A549 (cell line): ENCODE results near the gene IRGQ. TPM values are rescaled to one million over a fixed set of nuclear protein-coding genes. Genes with fewer than 3 reads are reported as not detected.

Experiments used
- ATAC-seq, 2 experiments: fragments of 200-7000 bp in 1 of 2; fragments of >200 bp in 1 of 2; cut with Nextera tagmentation in 1 of 2; cut with Tn5 transposase in 1 of 2; 3 replicates each; pipeline versions ENCODE4 v1.8.0 to v1.9.1; 2018 to 2020; ENCODE audit warnings: mild to moderate bottlenecking in 1 of 2, moderate library complexity in 1 of 2
- CTCF ChIA-PET: fragments of 300-600 bp; sonication (Branson Sonifier 250); formaldehyde crosslinking; extraction: SDS; loops from one replicate; lab custom pipeline; 2021; ENCODE audit warnings: antibody characterized with exemption, inconsistent platforms; lab: Yijun Ruan, JAX
- POLR2A ChIA-PET: fragments of 350-600 bp; formaldehyde crosslinking; extraction: SDS; loops from one replicate; lab custom pipeline; 2021; ENCODE audit warnings: antibody characterized with exemption, inconsistent platforms; lab: Yijun Ruan, JAX
- DNase-seq, 2 experiments: peaks; one replicate each; pipeline versions ENCODE4 v3.0.0 to v3.0.0-alpha.2; 2011 to 2016; ENCODE audit warnings: low read depth in 1 of 2, low spot score in 1 of 2
- FAIRE-seq: peaks from 2 replicates; lab custom pipeline; 2011; peaks lifted over from hg19 to GRCh38; lab: Jason Lieb, UNC
- H3K27ac ChIP-seq, 2 experiments: fragments of >200 bp; sonication (Bioruptor Twin); formaldehyde crosslinking; 3 replicates each; pipeline ENCODE4 v1.5.1; 2016 to 2017
- H3K4me1 ChIP-seq: fragments of >200 bp; sonication (Bioruptor Twin); formaldehyde crosslinking; 3 replicates; pipeline ENCODE4 v1.6.1; 2016
- H3K4me2 ChIP-seq: fragments of >200 bp; sonication (Bioruptor Twin); formaldehyde crosslinking; 3 replicates; pipeline ENCODE4 v1.6.1; 2016
- H3K4me3 ChIP-seq: fragments of >200 bp; sonication (Bioruptor Twin); formaldehyde crosslinking; 3 replicates; pipeline ENCODE4 v1.5.1; 2016
- H3K9me3 ChIP-seq: fragments of >200 bp; sonication (Bioruptor Twin); formaldehyde crosslinking; 3 replicates; pipeline ENCODE4 v1.6.1; 2016
- CEBPB ChIP-seq, 2 experiments: fragments of >200 bp in 1 of 2; sonication (Bioruptor Twin) in 1 of 2; formaldehyde crosslinking in 1 of 2; IDR thresholded peaks; 2 replicates each; pipeline ENCODE4 v1.6.1; 2012 to 2016
- CHD2 ChIP-seq: fragments of 150-350 bp; IDR thresholded peaks from 2 replicates; pipeline ENCODE4 v1.6.1; 2014; ENCODE audit warnings: low read length; ENCODE audit not compliant: partially characterized antibody
- E2F6 ChIP-seq: IDR thresholded peaks from 2 replicates; pipeline ENCODE4 v1.6.1; 2012; ENCODE audit warnings: low read depth, borderline replicate concordance
- EP300 ChIP-seq, 2 experiments: fragments of >200 bp; sonication (Bioruptor Twin); formaldehyde crosslinking; IDR thresholded peaks; 2 replicates in 1 of 2; 3 replicates in 1 of 2; pipeline ENCODE4 v1.6.1; 2016 to 2017
- ESRRA ChIP-seq: fragments of 150-350 bp; IDR thresholded peaks from 2 replicates; pipeline ENCODE4 v1.6.1; 2014; ENCODE audit warnings: mild to moderate bottlenecking, low read length, borderline replicate concordance
- GATA3 ChIP-seq: IDR thresholded peaks from 2 replicates; pipeline ENCODE4 v1.6.1; 2012; ENCODE audit warnings: borderline replicate concordance
- HDAC2 ChIP-seq: fragments of 200-600 bp; sonication (generic); IDR thresholded peaks from 2 replicates; pipeline ENCODE4 v1.6.1; 2016
- HES2 ChIP-seq: fragments of >200 bp; sonication (Bioruptor Twin); formaldehyde crosslinking; IDR thresholded peaks from 2 replicates; pipeline ENCODE4 v1.6.1; 2016
- HMGXB4 ChIP-seq: fragments of 250-450 bp; sonication (Bioruptor Pico); IDR thresholded peaks from 2 replicates; pipeline ENCODE4 v1.5.0; 2021; ENCODE audit warnings: mild to moderate bottlenecking, moderate library complexity, borderline replicate concordance
- HOXA7 ChIP-seq: fragments of 250-450 bp; sonication (Bioruptor Pico); IDR thresholded peaks from 2 replicates; pipeline ENCODE4 v1.5.0; 2020; ENCODE audit warnings: mild to moderate bottlenecking, moderate library complexity
- HOXB5 ChIP-seq: fragments of 250-450 bp; sonication (Bioruptor Pico); IDR thresholded peaks from 2 replicates; pipeline ENCODE4 v1.5.0; 2020; ENCODE audit warnings: mild to moderate bottlenecking, moderate library complexity
- JUN ChIP-seq, 2 experiments: fragments of >200 bp; sonication (Bioruptor Twin); formaldehyde crosslinking; IDR thresholded peaks; 2 replicates in 1 of 2; 3 replicates in 1 of 2; pipeline ENCODE4 v1.6.1; 2016 to 2017
- KDM1A ChIP-seq: fragments of 200-600 bp; sonication (generic); IDR thresholded peaks from 2 replicates; pipeline ENCODE4 v1.6.1; 2016; ENCODE audit warnings: low read depth, mild to moderate bottlenecking
- MAX ChIP-seq: IDR thresholded peaks from 2 replicates; pipeline ENCODE4 v1.6.1; 2012
- NPAS2 ChIP-seq: fragments of 250-450 bp; sonication (Bioruptor Pico); IDR thresholded peaks from 2 replicates; pipeline ENCODE4 v1.8.0; 2022; ENCODE audit warnings: mild to moderate bottlenecking, moderate library complexity, borderline replicate concordance
- NR3C1 ChIP-seq: fragments of >200 bp; sonication (Bioruptor Twin); formaldehyde crosslinking; IDR thresholded peaks from 3 replicates; pipeline ENCODE4 v1.6.1; 2017
- PHF8 ChIP-seq: fragments of 200-600 bp; sonication (generic); IDR thresholded peaks from 2 replicates; pipeline ENCODE4 v1.6.1; 2016; ENCODE audit warnings: low read depth, mild to moderate bottlenecking, antibody characterized with exemption, moderate library complexity, borderline replicate concordance
- POLR2A ChIP-seq: IDR thresholded peaks from 2 replicates; pipeline ENCODE4 v1.6.1; 2012; ENCODE audit warnings: mild to moderate bottlenecking, low read length
- RAD21 ChIP-seq, 2 experiments: fragments of >200 bp in 1 of 2; sonication (Bioruptor Twin) in 1 of 2; formaldehyde crosslinking in 1 of 2; IDR thresholded peaks in 1 of 2; conservative IDR thresholded peaks in 1 of 2; 2 replicates in 1 of 2; 3 replicates in 1 of 2; pipeline ENCODE4 v1.6.1; 2012 to 2018; ENCODE audit warnings: inconsistent platforms in 1 of 2
- RCOR1 ChIP-seq: fragments of 150-350 bp; IDR thresholded peaks from 2 replicates; pipeline ENCODE4 v1.6.1; 2014; ENCODE audit warnings: antibody characterized with exemption, low read length, low read depth
- RFX5 ChIP-seq: fragments of 450-650 bp; IDR thresholded peaks from 2 replicates; pipeline ENCODE4 v1.7.1; 2014; ENCODE audit warnings: antibody characterized with exemption, mild to moderate bottlenecking, moderate library complexity
- RNF2 ChIP-seq: fragments of 200-600 bp; sonication (generic); IDR thresholded peaks from 2 replicates; pipeline ENCODE4 v1.6.1; 2016; ENCODE audit warnings: low read depth, mild to moderate bottlenecking, antibody characterized with exemption, moderate library complexity, borderline replicate concordance
- SREBF2 ChIP-seq: fragments of 450-650 bp; IDR thresholded peaks from 2 replicates; pipeline ENCODE4 v1.6.1; 2014; ENCODE audit warnings: mild to moderate bottlenecking, moderate library complexity
- TP53 ChIP-seq: fragments of 250-450 bp; sonication (Bioruptor Pico); IDR thresholded peaks from 2 replicates; pipeline ENCODE4 v1.5.0; 2021; ENCODE audit warnings: mild to moderate bottlenecking, moderate library complexity
- USF2 ChIP-seq: fragments of 450-650 bp; IDR thresholded peaks from 2 replicates; pipeline ENCODE4 v1.6.1; 2014; ENCODE audit warnings: antibody characterized with exemption
- whole genome bisulfite sequencing: methylation state at CpG from one replicate; pipeline ENCODE4 v1.1.6; 2017; ENCODE audit errors: missing lambda C conversion rate; 5-methylcytosine and 5-hydroxymethylcytosine counted together
- polyA plus RNA-seq, 4 experiments: library from polyadenylated mRNA; depleted of rRNA in 3 of 4; stranded (reverse); fragments of >200 nt; fragmentation: RNase III in 1 of 4; extraction: RNeasy Plus Mini Kit Qiagen cat#74134 plus additional on column Dnase treatment in 1 of 4; gene quantifications; 2 replicates in 3 of 4; 3 replicates in 1 of 4; pipeline ENCODE4 v1.2.3, GENCODE V29; 2011 to 2017

The IRGQ gene
- polyA plus RNA-seq, 2 of the 4 experiments (the other 2 are of a cell fraction): 6.5 to 10.0 TPM

- Histone ChIP-seq H3K4me3 (peak within 1 kb of the TSS; percentile 84), H3K4me1 (peaks cover 11% of the 10 kb centered on the region), H3K27ac (peak within 1 kb of the TSS; percentile 91), H3K9me3 (no peaks in the 10 kb centered on the region), H3K4me2 (peak within 1 kb of the TSS; percentile 95)
- FAIRE-seq (peak; percentile 99), ATAC-seq (peak; percentile 98 to 99), DNase-seq (peak; percentile 99 to 100)
- WGBS: under 1% methylated on average over 50 of the region's 51 CpGs
- CTCF ChIA-PET: interaction anchor here (0.6 to 3.0 kb wide), 10 partner anchors 10 to 1141 kb away, joined by 3 to 24 read pairs (median 4); no protein-coding TSS in a partner anchor
- TF ChIP-seq ESRRA (no peak), GATA3 (no peak), RNF2 (no peak), CHD2 (no peak), SREBF2 (no peak), POLR2A (peak; percentile 52), TP53 (CRISPR knock-in tag) (no peak), HOXA7 (CRISPR knock-in tag) (no peak), RFX5 (peak; percentile 97), E2F6 (peak; percentile 65; the same call in 1 of the 2 replicates), NR3C1 (no peak), HOXB5 (CRISPR knock-in tag) (no peak), RAD21 (conservative IDR thresholded peaks at IDR 0.05 in 1 of 2, IDR thresholded peaks at IDR 0.05 in 1 of 2) (no peak), MAX (0 out of 2 replicates have a peak, but pooled peaks have one; percentile 35), HDAC2 (0 out of 2 replicates have a peak, but pooled peaks have one; percentile 38), KDM1A (no peak), HMGXB4 (CRISPR knock-in tag) (no peak), USF2 (no peak), NPAS2 (CRISPR knock-in tag) (no peak), EP300 (IDR thresholded peaks at IDR 0.05) (no peak), CEBPB (IDR thresholded peaks at IDR 0.05) (no peak), JUN (IDR thresholded peaks at IDR 0.05) (peak in 1 of 2 experiments; percentile 58; a peak in 3 of 5 replicates), RCOR1 (no peak), PHF8 (peak; percentile 63; the same call in 1 of the 2 replicates), HES2 (no peak)
- POLR2A ChIA-PET: interaction anchor here (1.2 to 2.4 kb wide), 4 partner anchors 9 to 42 kb away, joined by 3 to 17 read pairs (median 6); partner anchors contain the start of genes IRGQ, ZNF575 and ZNF576
Observed at GRCh38 chr19:43575156-43575950, 20.6 kb downstream of the IRGQ start, which contains the start of the genes PINLYP and XRCC1. Gene PINLYP (plus strand): TSS chr19:43575801. CDS start chr19:43577192, 1,391 bp downstream. Gene XRCC1 (minus strand): TSS chr19:43575527. CDS start chr19:43575458, 69 bp downstream.
